ENCODE data around the gene OTUD3. TPM values are rescaled to one million over a fixed set of nuclear protein-coding genes. Genes with fewer than 3 reads are reported as not detected.
"Not testable (repeated sequence)": the region's sequence is repeated elsewhere in the genome, so short reads cannot be mapped to it uniquely, and the experiment has no call there.

Gene OTUD3
- total RNA-seq, 2 experiments from 2014 or later: 6.6 to 9.2 TPM

DNA sequence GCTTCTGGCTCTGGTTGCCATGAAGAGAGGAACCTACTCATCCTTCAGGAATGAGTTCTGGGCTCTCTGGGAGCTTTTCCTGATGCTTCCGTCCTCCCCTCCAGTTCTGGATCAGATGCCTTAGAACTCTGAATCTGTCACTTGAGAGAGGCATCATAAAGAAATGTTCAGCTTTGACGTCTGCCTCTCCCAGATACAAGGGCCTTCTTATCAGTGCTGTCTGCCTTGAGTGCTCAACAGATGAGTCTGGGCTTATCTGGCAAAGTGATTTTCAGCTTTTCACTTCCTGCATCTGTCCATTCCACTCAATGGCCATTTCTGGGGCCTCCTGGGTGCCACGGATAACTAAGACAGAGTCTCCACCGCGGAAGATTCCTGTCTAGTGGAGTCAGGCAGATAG lies 12.3 kb upstream of the OTUD3 start:
- ATAC-seq (no peak), DNase-seq (no peak)
- intact Hi-C loops (cut with DNase I, micrococcal nuclease): no loop called here
- Mint-ChIP-seq H3K27me3 (peaks cover 34% of the 10 kb centered on the region), H3K9me3 (ENCODE audit: low read depth) (peaks cover 2% of the 10 kb centered on the region), H3K4me3 (no peak overlapping the region), H3K4me1 (no peaks in the 10 kb centered on the region), H3K36me3 (ENCODE audit: low read depth) (no peaks in the 10 kb centered on the region), H3K27ac (no peak overlapping the region)
- ChIA-PET CTCF (interaction anchor here (0.6 to 0.9 kb wide), 2 partner anchors 10 to 32 kb away, joined by 3 read pairs; no protein-coding TSS in a partner anchor), POLR2A (no interaction called here)

DNA sequence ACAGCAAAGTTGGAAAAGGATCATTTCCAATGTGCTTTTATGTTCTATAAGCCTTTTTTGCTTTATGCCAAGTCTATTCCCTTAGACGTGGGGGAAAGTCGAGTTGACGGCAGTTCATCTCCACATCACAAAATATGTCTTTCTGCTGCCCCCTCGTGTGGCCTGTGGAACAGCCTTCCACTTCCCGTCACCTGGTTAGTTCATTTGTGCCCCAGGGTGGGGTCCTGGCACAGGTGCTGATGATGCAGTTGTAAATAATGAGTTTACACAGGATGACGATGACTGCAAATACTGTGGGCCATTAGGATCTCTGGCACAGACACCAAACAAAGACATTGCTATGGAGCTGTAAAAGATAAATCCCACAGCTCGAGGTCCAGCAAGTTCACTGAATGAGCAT lies 10.0 kb upstream of the OTUD3 start:
- POLR2A ChIA-PET: no interaction called here
- Mint-ChIP-seq H3K27me3 (peaks cover 36% of the 10 kb centered on the region), H3K9me3 (ENCODE audit: low read depth) (no peaks in the 10 kb centered on the region), H3K27ac (no peak overlapping the region), H3K4me1 (no peaks in the 10 kb centered on the region), H3K4me3 (no peak overlapping the region), H3K36me3 (ENCODE audit: low read depth) (no peaks in the 10 kb centered on the region)
- intact Hi-C loops (cut with DNase I, micrococcal nuclease): no loop called here
- DNase-seq: peak; percentile 20
- no peak for ATAC-seq
- CTCF ChIA-PET: interaction anchor here (1.0 kb wide), 1 partner anchor 11 kb away, joined by 3 read pairs; the partner anchor contains the start of gene OTUD3

DNA sequence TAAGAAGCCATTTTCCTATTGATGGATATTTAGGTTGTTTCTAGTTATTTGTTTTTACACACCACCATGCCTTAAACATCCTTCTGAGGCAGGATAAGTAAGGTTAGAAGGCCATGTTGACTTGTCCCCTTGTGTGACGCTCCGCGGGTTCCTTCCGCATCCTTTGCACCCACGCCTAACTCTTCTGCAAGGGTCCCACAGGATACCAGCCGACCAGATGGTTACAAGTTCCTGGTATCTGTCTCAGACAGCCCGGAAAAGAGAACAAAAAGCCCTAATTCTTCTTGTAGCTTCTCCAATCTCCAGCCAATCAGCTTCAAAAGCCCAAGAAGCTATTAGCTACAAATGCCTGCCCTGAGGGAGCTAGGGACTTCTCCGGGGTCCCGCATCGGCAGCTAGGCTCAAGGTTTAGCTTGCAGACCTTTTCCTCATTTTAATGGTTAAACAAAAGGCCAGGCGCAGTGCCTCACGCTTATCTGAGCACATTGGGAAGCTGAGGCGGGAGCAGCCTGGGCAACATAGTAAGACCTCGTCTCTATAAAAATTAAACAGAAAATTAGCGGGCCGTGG lies 4.9 kb upstream of the OTUD3 start:
- Mint-ChIP-seq H3K36me3 (ENCODE audit: low read depth) (no peaks in the 10 kb centered on the region), H3K27me3 (peaks cover 20% of the 10 kb centered on the region), H3K4me3 (no peak overlapping the region), H3K27ac (no peak overlapping the region), H3K4me1 (peaks cover 5% of the 10 kb centered on the region), H3K9me3 (ENCODE audit: low read depth) (no peaks in the 10 kb centered on the region)
- intact Hi-C loops (cut with DNase I, micrococcal nuclease): no loop called here
- ATAC-seq (no peak), DNase-seq (no peak)
- CTCF ChIA-PET: interaction anchor here (1.2 to 1.3 kb wide), 2 partner anchors 10 to 16 kb away, joined by 3 read pairs; no protein-coding TSS in a partner anchor
- POLR2A ChIA-PET: no interaction called here

DNA sequence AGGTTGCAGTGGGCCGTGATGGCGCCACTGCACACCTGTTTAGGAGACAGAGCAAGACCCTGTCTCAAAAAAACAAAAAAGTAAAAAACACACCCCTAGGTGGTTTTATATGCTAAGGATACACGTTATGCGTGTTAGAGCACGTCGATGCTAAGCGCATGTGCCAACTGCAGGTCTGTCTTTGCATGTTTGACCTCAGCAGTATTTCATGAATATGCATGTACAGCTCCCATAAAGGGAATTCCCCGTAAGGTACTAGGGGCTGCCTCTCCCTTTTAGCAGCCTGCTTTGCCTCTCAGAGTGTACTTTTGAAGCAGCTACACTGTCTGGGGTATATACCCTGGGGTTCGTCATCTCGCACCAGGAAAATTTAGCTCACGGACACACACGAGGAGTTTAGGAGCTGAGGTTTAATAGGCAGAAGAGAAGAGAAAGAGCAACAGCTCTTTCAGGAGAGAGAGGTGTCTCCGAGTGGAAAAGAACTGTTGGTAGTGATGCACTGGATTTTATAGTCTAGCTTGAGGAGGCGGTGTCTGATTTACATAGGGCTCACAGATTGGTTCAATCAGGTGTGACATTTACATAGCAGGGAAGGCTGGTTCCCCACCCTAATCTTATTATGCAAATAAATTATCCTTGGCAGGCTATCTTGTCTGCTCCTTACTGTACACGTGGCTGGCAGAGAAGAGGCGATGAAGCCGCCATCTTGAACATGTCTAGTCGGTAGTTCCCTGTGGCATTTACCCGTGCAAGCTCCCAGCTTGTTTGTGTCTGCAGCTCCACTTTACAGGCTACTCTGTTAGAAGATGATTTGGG lies 4.2 kb upstream of the OTUD3 start:
- Mint-ChIP-seq H3K4me3 (no peak overlapping the region), H3K27me3 (peaks cover 18% of the 10 kb centered on the region), H3K27ac (no peak overlapping the region), H3K9me3 (ENCODE audit: low read depth) (no peaks in the 10 kb centered on the region), H3K4me1 (peaks cover 6% of the 10 kb centered on the region), H3K36me3 (ENCODE audit: low read depth) (no peaks in the 10 kb centered on the region)
- POLR2A ChIA-PET: no interaction called here
- CTCF ChIA-PET: interaction anchor here (0.5 to 1.3 kb wide), 4 partner anchors 11 to 327 kb away, joined by 3 to 4 read pairs (median 3); no protein-coding TSS in a partner anchor
- intact Hi-C loops (cut with DNase I, micrococcal nuclease): no loop called here
- DNase-seq: no peak
- ATAC-seq: no peak

DNA sequence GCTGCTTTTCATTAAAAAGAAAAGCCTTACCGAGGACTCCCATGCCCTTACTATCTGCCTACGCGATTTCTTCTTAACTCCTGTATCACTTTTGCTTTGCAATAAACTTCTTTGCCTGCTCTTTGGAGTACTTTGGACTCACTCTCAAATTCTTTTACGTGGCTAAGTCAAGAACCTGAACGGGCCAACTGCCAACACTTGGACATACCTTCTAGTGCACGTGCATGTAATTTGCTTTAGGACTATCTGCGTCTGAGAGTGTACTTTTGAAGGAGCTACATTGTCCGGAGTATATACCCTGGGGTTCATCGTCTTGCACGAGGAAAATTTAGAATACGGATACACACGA lies 3.6 kb upstream of the OTUD3 start:
- no peak for ATAC-seq
- Mint-ChIP-seq H3K4me1 (peaks cover 12% of the 10 kb centered on the region), H3K27me3 (peaks cover 16% of the 10 kb centered on the region), H3K9me3 (ENCODE audit: low read depth) (no peaks in the 10 kb centered on the region), H3K36me3 (ENCODE audit: low read depth) (no peaks in the 10 kb centered on the region), H3K27ac (no peak overlapping the region), H3K4me3 (no peak overlapping the region)
- ChIA-PET POLR2A (no interaction called here), CTCF (interaction anchor here (0.5 to 1.1 kb wide), 3 partner anchors 10 to 327 kb away, joined by 3 to 4 read pairs (median 3); no protein-coding TSS in a partner anchor)
- intact Hi-C loops (cut with DNase I, micrococcal nuclease): no loop called here
- DNase-seq: no peak

DNA sequence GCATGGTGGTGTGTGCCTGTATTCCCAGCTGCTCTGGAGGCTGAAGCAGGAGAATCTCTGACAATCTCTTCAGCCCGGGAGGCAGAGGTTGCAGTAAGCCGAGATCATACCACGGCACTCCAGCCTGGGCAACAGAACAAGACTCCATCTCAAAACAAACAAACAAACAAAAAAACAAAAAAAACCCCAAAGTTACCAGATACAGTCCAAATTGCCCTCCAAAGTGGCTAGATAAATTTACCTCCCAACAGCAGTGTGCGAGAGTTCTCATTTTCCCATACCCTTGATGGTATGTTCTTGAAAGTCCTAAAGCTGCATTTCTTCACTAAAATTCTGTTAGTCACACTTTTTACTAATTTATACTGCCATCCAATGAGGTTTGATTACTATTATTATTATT lies 3.0 kb upstream of the OTUD3 start:
- H3K4me1 Mint-ChIP-seq: peaks cover 18% of the 10 kb centered on the region
- POLR2A ChIA-PET: no interaction called here
- ATAC-seq (no peak), DNase-seq (no peak)
- CTCF ChIA-PET: interaction anchor here (1.1 kb wide), 2 partner anchors 9 to 11 kb away, joined by 3 read pairs; no protein-coding TSS in a partner anchor
- H3K36me3 Mint-ChIP-seq (ENCODE audit: low read depth): no peaks in the 10 kb centered on the region
- H3K27ac Mint-ChIP-seq: no peak overlapping the region
- no peak overlapping the region for H3K4me3 Mint-ChIP-seq
- intact Hi-C loops (cut with DNase I, micrococcal nuclease): no loop called here
- H3K9me3 Mint-ChIP-seq (ENCODE audit: low read depth): no peaks in the 10 kb centered on the region
- H3K27me3 Mint-ChIP-seq: peaks cover 16% of the 10 kb centered on the region

DNA sequence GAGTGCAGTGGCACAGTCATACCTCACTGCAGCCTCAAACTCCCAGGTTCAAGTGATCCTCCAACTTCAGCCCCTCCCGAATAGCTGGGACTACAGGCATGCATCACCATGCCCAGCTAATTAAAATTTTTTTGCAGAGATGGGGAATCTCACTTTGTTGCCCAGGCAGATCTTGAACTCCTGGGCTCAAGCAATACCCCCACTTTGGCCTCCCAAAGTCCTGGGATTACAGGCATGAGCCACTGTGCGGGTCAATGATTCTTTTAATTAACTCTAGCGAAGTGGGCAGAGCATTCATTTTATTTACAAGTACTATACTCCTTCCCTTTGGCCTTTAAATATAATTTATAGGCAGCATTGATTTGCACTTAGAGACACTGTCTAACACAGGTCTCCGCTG lies 2.5 kb upstream of the OTUD3 start:
- ATAC-seq: no peak
- ChIA-PET POLR2A (no interaction called here), CTCF (interaction anchor here (1.1 kb wide), 2 partner anchors 9 to 11 kb away, joined by 3 read pairs; no protein-coding TSS in a partner anchor)
- peaks cover 14% of the 10 kb centered on the region for H3K27me3 Mint-ChIP-seq
- DNase-seq: no peak
- no peak overlapping the region for H3K4me3 Mint-ChIP-seq
- H3K9me3 Mint-ChIP-seq (ENCODE audit: low read depth): no peaks in the 10 kb centered on the region
- no peaks in the 10 kb centered on the region for H3K36me3 Mint-ChIP-seq (ENCODE audit: low read depth)
- H3K4me1 Mint-ChIP-seq: peaks cover 22% of the 10 kb centered on the region
- intact Hi-C loops (cut with DNase I, micrococcal nuclease): loop anchor here (5.0 to 10.0 kb wide), 3 partner anchors 167 to 975 kb away; partner anchors contain the start of genes ALDH4A1 (in 1 of the 2) and DDOST (in 1 of the 2)
- H3K27ac Mint-ChIP-seq: no peak overlapping the region

DNA sequence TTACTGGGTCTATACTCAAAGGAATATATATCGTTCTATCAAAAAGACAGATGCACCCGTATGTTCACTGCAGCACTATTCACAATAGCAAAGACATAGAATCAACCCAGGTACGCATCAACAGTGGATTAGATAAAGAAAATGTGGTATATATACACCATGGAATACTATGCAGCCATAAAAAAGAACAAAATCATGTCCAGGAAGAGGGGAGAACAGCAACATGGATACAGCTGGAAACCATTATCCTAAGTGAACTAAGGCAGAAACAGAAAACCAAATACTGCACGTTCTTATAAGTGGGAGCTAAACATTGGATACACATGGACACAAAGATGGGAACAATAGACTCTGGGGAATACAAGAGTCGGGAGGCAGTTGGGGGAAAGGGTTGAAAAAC lies 1.4 kb upstream of the OTUD3 start:
- intact Hi-C loops (cut with DNase I, micrococcal nuclease): loop anchor here (5.0 to 10.0 kb wide), 3 partner anchors 169 to 976 kb away; partner anchors contain the start of genes ALDH4A1 (in 1 of the 2) and DDOST (in 1 of the 2)
- H3K4me3 Mint-ChIP-seq; ATAC-seq; H3K9me3 Mint-ChIP-seq (ENCODE audit: low read depth); POLR2A ChIA-PET; H3K27ac Mint-ChIP-seq; DNase-seq; H3K36me3 Mint-ChIP-seq (ENCODE audit: low read depth): not testable (repeated sequence)
- Mint-ChIP-seq H3K27me3 (peaks cover 12% of the 10 kb centered on the region), H3K4me1 (peaks cover 31% of the 10 kb centered on the region)
- CTCF ChIA-PET: interaction anchor here (4.2 kb wide), 1 partner anchor 13 kb away, joined by 20 read pairs; no protein-coding TSS in a partner anchor

DNA sequence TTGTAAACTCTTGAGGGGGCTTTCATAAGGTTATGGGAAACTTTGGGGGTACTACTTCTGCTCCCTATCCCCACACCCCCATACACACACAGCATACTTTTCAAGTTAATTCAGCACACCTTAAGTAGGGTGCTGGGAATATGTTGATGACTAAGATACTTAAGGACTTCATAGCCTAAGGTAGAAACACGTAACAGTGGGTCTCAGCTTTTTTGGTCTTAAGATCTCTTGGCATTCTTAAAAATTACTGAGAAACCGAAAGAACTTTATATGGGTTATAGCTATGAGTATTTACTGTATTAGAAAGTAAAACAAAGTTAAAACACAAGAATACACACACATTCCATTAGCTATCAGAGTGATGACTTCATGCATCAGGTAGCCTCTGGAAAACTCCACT lies 2.1 kb downstream of the OTUD3 start:
- intact Hi-C loops (cut with DNase I, micrococcal nuclease): loop anchor here (5.0 to 10.0 kb wide), 3 partner anchors 172 to 980 kb away; partner anchors contain the start of genes ALDH4A1 (in 1 of the 2) and DDOST (in 1 of the 2)
- H3K27ac Mint-ChIP-seq: no peak overlapping the region

DNA sequence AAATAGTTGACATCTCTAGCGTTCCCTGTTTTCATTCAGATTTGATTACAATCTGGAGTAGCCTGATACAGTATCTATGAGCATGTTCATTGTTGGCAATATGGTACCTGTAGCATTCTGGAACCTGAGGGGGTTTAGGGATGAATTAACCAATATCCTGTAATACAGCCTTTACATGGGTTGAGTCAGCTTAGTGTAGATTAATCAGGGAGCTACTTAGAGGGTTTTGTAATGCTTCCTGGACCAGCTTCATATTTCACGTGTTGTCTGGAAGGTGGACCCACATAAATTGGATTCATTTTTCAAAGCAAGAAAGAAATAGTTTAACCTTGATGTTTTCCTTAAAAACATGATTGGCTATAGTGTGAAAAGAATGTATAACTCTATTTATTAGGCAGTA lies 3.6 kb downstream of the OTUD3 start:
- H3K27ac Mint-ChIP-seq: no peak overlapping the region
- H3K36me3 Mint-ChIP-seq (ENCODE audit: low read depth): peaks cover 3% of the 10 kb centered on the region
- no peak for ATAC-seq
- no peak overlapping the region for H3K4me3 Mint-ChIP-seq
- CTCF ChIA-PET: interaction anchor here (0.6 to 1.4 kb wide), 3 partner anchors 24 to 64 kb away, joined by 3 read pairs; no protein-coding TSS in a partner anchor
- H3K27me3 Mint-ChIP-seq: no peaks in the 10 kb centered on the region
- intact Hi-C loops (cut with DNase I, micrococcal nuclease): loop anchor here in 1 of 2 experiments (10.0 kb wide), 1 partner anchor 981 kb away; the partner anchor contains the start of gene ALDH4A1
- no peaks in the 10 kb centered on the region for H3K9me3 Mint-ChIP-seq (ENCODE audit: low read depth)
- no peak for DNase-seq
- POLR2A ChIA-PET: no interaction called here
- peaks cover 47% of the 10 kb centered on the region for H3K4me1 Mint-ChIP-seq

More for the DNA sequence above, 2.1 kb downstream of the OTUD3 start:
- Mint-ChIP-seq H3K36me3 (ENCODE audit: low read depth) (peaks cover 1% of the 10 kb centered on the region), H3K4me3 (no peak overlapping the region), H3K4me1 (peaks cover 46% of the 10 kb centered on the region), H3K27me3 (no peaks in the 10 kb centered on the region), H3K9me3 (ENCODE audit: low read depth) (no peaks in the 10 kb centered on the region)
- ChIA-PET POLR2A (no interaction called here), CTCF (interaction anchor here (0.6 to 4.2 kb wide), 4 partner anchors 10 to 268 kb away, joined by 3 to 20 read pairs (median 14); no protein-coding TSS in a partner anchor)
- DNase-seq (no peak), ATAC-seq (no peak)

DNA sequence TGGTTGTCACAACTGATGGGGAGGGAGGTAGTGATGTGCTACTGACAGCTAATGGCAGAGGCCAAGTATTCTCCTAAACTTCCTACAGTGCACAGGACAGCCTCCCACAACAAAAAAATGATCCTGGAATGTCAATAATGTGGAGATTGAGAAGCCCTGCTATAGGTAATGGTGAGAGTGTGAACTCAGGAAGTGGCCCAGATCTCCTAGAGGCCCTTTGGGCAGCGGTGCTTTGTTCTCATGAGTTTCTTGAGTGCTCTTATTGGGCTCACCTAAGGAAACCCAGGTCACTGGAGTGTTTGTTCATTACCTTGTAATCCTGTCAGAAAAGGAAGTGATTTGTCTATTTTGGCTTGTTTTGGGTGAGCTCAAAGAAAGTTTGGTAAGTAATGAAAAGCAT lies 5.9 kb downstream of the OTUD3 start:
- Mint-ChIP-seq H3K4me3 (no peak overlapping the region), H3K36me3 (ENCODE audit: low read depth) (peaks cover 16% of the 10 kb centered on the region), H3K27ac (no peak overlapping the region), H3K4me1 (peaks cover 40% of the 10 kb centered on the region), H3K27me3 (no peaks in the 10 kb centered on the region), H3K9me3 (ENCODE audit: low read depth) (no peaks in the 10 kb centered on the region)
- CTCF ChIA-PET: no interaction called here
- DNase-seq (no peak), ATAC-seq (no peak)
- intact Hi-C loops (cut with DNase I, micrococcal nuclease): loop anchor here in 1 of 2 experiments (10.0 kb wide), 1 partner anchor 983 kb away; the partner anchor contains the start of gene ALDH4A1
- POLR2A ChIA-PET: no interaction called here
